Naive thymus-derived CD8-positive, alpha-beta T cell (primary cell): ENCODE data around the gene PLXNA4. TPM values are rescaled to one million over a fixed set of nuclear protein-coding genes. Genes with fewer than 3 reads are reported as not detected.

Experiments
- ATAC-seq, 2 donors: fragments of 150-1000 bp; cut with Tn5 transposase in 1 of 2; sonication (Bioruptor Pico), chemical (Tn5 transposase) in 1 of 2; 1 replicate in 1 of 2; 2 replicates in 1 of 2; pipeline ENCODE4 v1.10.0; 2021; ENCODE audit warnings: mild to moderate bottlenecking in 2 of 2, moderate library complexity in 2 of 2
- POLR2A ChIA-PET: fragments of 350-600 bp; sonication (Branson Sonifier 250); formaldehyde crosslinking; loops from one replicate; lab custom pipeline; 2021; ENCODE audit warnings: antibody characterized with exemption; lab: Charles Lee
- DNase-seq, 10 donors: peaks; one replicate each; pipeline versions ENCODE4 v3.0.0 to v3.0.0-alpha.2; 2020 to 2022
- H3K27ac Mint-ChIP-seq, 10 donors: one replicate each; pipeline ENCODE4 v1.8.0; 2020 to 2022; ENCODE audit warnings: mild to moderate bottlenecking in 10 of 10, mixed read lengths in 10 of 10, moderate library complexity in 4 of 10, inconsistent platforms in 1 of 10
- H3K27me3 Mint-ChIP-seq, 5 donors: one replicate each; pipeline ENCODE4 v1.8.0; 2021 to 2022; ENCODE audit warnings: mixed read lengths in 5 of 5
- H3K36me3 Mint-ChIP-seq, 3 donors: one replicate each; pipeline ENCODE4 v1.8.0; 2020 to 2022; ENCODE audit warnings: mixed read lengths in 3 of 3, mild to moderate bottlenecking in 2 of 3, inconsistent platforms in 1 of 3
- H3K4me1 Mint-ChIP-seq, 4 donors: one replicate each; pipeline ENCODE4 v1.8.0; 2021 to 2022; ENCODE audit warnings: mixed read lengths in 4 of 4
- H3K4me3 Mint-ChIP-seq, 10 donors: one replicate each; pipeline ENCODE4 v1.8.0; 2020 to 2022; ENCODE audit warnings: mild to moderate bottlenecking in 10 of 10, mixed read lengths in 10 of 10, moderate library complexity in 6 of 10, inconsistent platforms in 1 of 10
- H3K9me3 Mint-ChIP-seq, 9 donors: one replicate each; pipeline ENCODE4 v1.8.0; 2020 to 2022; ENCODE audit warnings: mixed read lengths in 9 of 9, mild to moderate bottlenecking in 3 of 9, inconsistent platforms in 1 of 9, moderate library complexity in 1 of 9
- polyA plus RNA-seq, 3 donors: library from polyadenylated mRNA; unstranded; fragments of 300-500 nt; fragmentation: Illumina TruSeq; gene quantifications; one replicate each; pipeline ENCODE4 v1.2.3, GENCODE V29; 2021
- total RNA-seq, 8 experiments: library from RNA in 2 of 8; stranded (reverse) in 2 of 8; gene quantifications; one replicate each; pipeline ENCODE4 v1.2.3 and lab custom pipeline; 2021 to 2026

The PLXNA4 gene
- total and polyA plus RNA-seq, 5 experiments from 2014 or later: 0.05 to 1.2 (median 0.27) TPM

DNA sequence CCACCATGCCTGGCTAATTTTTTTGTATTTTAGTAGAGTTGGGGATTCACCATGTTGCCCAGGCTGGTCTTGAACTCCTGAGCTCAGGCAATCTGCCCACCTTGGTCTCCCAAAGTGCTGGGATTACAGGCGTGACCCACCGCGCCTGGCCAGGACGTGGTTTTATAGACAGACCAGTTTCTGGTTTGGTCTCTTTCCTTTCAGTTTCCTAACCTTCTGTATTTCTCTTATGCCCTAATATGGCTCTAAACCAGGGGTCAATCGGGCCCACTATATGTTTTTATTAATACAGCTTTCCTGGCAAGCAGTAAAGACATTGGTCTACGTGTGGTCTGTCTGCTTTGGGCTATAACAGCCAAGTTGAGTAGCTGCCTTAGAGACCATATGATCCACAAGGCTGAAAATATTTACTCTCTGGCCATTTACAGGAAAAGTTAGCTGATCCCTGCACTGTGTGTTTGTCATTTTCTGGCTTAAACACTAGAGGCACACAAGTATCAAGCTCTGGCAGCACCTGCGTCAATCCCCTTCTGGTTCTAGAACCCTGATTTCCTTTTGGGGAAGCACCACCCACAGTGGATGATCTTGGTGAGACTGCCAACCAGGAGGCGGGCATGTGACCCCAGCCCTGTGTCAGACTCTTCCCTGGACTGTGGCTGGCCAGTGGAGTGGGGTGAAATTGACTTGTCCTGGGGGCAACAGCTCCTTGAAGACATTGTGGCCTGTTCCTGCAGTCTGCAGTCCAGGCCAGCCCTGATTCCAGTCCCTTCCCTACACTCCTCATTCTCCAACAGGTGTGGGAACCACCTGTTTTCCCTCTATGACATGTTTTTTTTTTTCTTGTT is 497.2 kb downstream of the PLXNA4 start:
- no peak for DNase-seq
- no peaks in the 10 kb centered on the region for H3K36me3 Mint-ChIP-seq
- no peaks in the 10 kb centered on the region for H3K9me3 Mint-ChIP-seq
- POLR2A ChIA-PET: no interaction called here
- peaks cover 18 to 69% (median 42%) of the 10 kb centered on the region in 5 donors for H3K27me3 Mint-ChIP-seq
- H3K4me1 Mint-ChIP-seq: no peaks in the 10 kb centered on the region
- no peak for ATAC-seq
- no peak overlapping the region for H3K27ac Mint-ChIP-seq
- H3K4me3 Mint-ChIP-seq: no peak overlapping the region

DNA sequence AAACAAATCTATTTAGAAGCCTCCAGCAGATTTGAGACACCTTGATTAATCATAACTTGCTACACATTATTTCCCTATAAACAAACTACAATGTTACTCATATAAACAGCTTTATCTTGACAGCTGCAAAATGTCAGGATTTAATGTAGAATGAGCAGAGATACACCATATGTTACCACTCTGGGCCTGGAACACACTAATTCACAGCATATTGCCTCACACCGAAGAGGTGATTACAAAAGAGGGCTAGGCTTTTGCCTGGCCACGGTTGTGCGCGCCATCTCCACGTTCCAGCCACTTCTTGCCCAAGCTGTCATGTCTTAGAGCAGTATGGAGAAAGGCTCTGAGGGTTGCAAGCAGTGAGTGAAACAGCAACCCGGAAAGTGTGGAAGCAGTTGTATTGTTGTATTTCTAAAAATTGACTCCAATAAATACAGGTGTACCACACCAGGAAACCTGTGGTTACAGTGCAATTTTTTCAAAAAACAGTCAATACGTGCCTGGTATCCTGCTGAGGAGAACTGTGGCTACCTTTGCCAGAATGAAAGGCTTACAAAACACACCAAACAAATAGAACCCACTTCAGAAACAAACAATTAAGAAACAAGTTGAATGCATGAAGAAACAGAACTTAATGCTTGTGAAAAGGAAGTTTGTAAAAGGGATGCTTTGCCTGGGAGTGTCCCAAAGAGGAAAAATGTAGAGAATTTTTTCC is 498.1 kb downstream of the PLXNA4 start:
- Mint-ChIP-seq H3K4me1 (no peaks in the 10 kb centered on the region), H3K9me3 (no peaks in the 10 kb centered on the region), H3K27me3 (peaks cover 15 to 60% (median 38%) of the 10 kb centered on the region in 5 donors), H3K36me3 (no peaks in the 10 kb centered on the region), H3K4me3 (no peak overlapping the region), H3K27ac (no peak overlapping the region)
- no peak for ATAC-seq
- no peak for DNase-seq
- POLR2A ChIA-PET: no interaction called here

DNA sequence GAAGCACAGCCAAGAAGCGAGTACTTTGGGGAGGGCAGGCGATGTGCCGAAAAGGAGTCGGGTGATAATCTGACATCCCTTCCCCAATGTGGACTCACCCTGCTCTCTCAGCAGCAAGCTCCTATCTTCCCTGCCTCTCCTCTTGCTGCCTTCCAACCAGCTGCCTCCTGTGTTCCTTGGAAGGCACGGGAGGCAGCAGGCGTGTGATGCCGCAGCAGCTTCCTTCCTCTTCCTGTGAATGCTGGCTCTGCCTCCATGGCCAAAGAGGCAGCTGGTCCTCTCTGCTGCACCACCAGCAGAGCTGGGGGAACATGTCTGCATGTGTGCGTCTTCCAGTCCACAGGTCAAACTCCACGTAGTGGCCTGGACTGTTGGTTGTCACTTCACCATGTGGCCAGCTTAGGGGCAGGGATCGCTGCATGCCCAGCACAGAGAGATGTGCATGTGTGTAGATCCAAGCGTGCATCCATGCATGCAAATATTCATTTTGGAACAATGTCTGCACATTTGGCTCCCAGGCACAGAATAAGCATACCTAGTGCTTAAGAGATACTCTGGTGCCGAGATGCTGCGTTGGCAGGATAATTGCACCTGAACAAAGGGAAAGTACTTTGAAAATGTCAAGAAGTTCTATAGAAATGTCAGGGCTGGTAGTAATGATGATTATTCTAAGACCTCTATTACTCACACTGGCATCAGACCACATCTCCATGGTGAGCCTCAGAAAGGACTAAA is 499.8 kb downstream of the PLXNA4 start:
- Mint-ChIP-seq H3K4me1 (no peaks in the 10 kb centered on the region), H3K9me3 (no peaks in the 10 kb centered on the region), H3K4me3 (no peak overlapping the region), H3K36me3 (no peaks in the 10 kb centered on the region), H3K27ac (no peak overlapping the region), H3K27me3 (peaks cover 15 to 53% (median 34%) of the 10 kb centered on the region in 5 donors)
- DNase-seq: no peak
- no peak for ATAC-seq
- POLR2A ChIA-PET: no interaction called here

DNA sequence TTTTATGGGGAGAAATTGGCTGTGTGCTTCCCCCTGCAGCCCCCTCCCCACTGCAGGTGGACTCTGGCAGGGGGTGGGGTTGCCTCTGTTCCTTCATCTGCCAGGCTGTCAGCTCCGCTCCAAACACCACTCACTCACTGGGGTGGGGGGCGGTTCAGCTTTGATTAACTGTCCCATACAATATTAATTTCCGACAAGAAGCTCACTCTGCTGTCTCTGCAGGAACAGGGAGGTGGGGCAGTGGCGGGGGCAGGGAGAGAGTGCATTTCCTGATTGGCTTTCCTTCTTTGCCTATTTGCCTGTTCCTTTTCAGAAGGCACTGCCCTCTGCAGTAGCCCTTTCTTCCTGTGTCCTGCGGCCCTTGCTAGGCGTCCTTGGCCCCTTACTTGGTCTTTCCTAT is 500.8 kb downstream of the PLXNA4 start:
- no peak for DNase-seq
- no peak overlapping the region for H3K4me3 Mint-ChIP-seq
- no peaks in the 10 kb centered on the region for H3K9me3 Mint-ChIP-seq
- peaks cover 14 to 46% (median 28%) of the 10 kb centered on the region in 5 donors for H3K27me3 Mint-ChIP-seq
- POLR2A ChIA-PET: no interaction called here
- no peaks in the 10 kb centered on the region for H3K4me1 Mint-ChIP-seq
- no peaks in the 10 kb centered on the region for H3K36me3 Mint-ChIP-seq
- no peak overlapping the region for H3K27ac Mint-ChIP-seq
- no peak for ATAC-seq

DNA sequence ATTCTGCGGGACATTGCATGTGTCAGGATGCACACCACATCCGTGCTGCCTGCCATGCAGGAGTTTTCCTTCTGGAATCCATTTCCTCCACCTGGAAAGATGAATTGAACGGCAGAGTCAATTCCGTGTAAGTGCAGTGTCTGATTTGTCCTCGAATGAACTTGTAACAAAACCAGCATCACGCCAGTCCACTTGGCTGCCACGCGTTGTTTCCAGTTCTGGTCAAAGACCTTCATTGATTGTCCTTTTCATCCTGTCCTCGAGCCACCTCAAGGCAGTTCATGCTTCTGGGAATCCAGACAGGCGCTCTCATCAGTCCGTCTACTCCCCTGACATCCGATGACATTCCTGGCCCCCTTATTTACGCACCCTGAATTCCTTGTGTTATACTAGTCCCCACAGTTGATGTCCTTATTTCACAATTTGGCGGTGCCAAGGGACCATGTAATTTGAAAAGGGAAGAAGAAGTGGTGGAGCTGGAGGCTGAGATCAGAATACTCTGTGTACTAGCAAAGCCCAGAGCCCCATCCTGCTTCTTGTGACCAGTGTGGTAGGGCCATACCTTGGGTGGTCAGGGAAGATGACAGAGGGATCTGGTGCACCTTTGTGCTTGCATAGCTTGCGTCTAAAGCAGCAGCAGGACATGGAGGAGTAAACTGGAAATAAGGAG is 502.2 kb downstream of the PLXNA4 start:
- ATAC-seq (no peak), DNase-seq (no peak)
- H3K27me3 Mint-ChIP-seq: peaks cover 9 to 36% (median 19%) of the 10 kb centered on the region in 5 donors
- no peaks in the 10 kb centered on the region for H3K4me1 Mint-ChIP-seq
- H3K9me3 Mint-ChIP-seq: no peaks in the 10 kb centered on the region
- no peak overlapping the region for H3K27ac Mint-ChIP-seq
- H3K4me3 Mint-ChIP-seq: no peak overlapping the region
- POLR2A ChIA-PET: no interaction called here
- H3K36me3 Mint-ChIP-seq: no peaks in the 10 kb centered on the region
